GM04504 (cell line): ENCODE measurements around the gene EVC2.

Experiments used
- DNase-seq: peaks from one replicate; pipeline ENCODE4 v3.0.0-alpha.2; 2012; ENCODE audit warnings: low read depth

EVC2 gene

DNA sequence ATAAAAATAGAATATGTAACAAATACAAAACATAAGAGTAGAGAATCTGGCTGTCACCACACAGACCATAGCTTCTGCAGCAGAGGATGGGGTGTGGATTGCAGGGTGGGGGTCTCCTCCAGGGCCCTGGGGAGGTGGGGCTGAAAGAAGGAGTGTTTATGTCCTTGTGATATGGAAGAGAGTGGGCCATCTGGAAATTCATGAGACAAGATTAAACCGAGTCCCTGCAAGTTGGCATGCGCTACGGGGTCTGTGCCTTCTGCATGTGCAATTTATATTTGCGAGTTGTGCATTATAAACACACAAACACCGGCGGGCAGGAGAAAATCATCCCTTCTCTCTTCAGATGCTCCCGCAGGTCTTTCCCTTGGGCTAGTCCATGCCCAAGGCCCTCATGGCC lies 145.9 kb downstream of the EVC2 start:
- no peak for DNase-seq

DNA sequence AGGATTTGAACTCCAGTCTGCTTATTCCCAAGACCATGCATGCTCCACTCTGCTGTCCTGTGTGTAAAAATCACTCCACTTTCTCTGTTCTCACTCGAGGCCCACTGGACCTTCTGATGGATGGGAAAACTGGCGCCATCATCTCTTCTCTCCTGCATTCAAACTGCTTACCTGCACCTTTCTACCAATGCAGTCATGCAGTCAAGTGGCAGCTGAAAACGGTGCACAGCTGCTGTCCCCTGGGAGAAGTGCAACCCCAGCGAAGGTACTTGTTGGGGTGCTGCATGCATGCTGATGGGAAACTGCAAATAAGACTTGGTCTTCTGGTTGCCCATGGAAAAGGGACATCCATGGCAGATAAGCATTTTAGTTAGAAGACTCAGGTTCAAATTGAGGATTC lies 147.1 kb downstream of the EVC2 start:
- DNase-seq: no peak

DNA sequence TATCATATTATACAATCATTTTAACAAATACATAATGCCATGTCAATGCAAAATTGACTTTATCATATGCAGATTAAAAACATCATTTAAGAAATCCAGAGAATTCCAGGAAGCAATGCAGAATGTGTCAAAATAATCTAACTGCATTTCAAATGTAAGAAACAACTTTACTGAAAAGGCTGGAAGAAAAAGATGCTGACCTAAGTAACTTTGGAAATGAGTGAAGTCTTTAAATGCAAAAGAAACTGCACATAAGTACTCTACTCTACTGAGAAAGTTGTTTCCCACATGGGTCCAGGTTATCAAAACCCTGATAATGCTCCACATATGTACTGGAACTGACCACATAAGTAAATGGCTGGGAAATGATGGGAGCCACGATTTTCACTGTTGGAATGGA lies 149.9 kb downstream of the EVC2 start:
- no peak for DNase-seq

DNA sequence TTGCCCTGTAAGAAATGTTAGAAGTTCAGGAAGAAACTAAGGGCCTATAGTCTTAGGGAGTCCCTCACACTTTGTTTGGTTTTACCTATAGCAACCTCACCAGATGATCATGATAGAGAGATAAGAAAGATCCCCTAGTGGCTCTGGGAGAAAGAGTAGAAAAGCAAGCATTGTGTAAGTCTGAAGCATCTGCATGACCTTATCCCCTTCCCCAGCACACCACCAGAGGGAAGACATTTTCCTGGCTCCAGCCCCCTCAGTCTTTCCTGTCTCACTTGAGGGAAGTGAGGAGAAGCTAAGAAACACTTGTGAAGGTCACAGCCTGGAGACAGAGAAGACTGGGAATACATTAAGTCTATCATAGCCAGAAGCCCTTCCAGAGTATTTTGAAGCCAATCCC lies 154.0 kb downstream of the EVC2 start:
- DNase-seq: no peak

DNA sequence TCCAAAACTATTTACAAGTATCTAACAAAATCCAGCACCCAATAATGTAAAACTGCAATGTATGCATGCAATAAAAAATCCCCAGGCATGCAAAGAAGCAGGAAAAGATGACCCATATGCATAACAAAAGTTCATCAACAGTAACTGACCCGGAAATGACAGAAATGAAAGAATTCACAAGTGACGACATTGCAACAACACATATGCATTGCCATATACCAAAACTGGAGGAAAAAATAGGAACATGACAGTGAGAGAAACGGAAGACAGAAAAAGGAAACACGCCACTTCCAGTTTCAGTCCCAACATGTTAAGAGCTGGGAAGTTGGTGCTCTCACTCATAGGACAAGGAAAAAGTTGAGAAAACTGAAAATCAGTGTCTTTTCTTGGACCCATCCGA lies 154.6 kb downstream of the EVC2 start:
- no peak for DNase-seq

DNA sequence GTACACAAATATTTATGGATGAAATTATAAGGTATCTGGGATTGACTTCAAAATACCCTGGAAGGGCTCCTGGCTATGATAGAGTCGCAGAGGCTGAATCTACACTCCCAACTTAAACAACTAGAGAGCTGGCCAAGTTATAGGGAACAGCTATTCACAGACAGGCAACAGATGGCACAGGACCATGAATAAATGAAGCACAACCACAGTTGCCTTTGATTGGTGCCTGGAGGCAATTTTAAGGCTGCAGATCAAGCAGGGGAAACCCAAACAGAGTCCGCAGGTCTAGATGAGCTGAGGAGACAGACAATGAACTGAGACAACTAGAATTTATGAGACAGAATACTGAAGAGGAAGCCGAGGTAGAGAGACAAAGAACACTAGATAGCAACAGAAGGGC lies 155.9 kb downstream of the EVC2 start:
- DNase-seq: no peak

DNA sequence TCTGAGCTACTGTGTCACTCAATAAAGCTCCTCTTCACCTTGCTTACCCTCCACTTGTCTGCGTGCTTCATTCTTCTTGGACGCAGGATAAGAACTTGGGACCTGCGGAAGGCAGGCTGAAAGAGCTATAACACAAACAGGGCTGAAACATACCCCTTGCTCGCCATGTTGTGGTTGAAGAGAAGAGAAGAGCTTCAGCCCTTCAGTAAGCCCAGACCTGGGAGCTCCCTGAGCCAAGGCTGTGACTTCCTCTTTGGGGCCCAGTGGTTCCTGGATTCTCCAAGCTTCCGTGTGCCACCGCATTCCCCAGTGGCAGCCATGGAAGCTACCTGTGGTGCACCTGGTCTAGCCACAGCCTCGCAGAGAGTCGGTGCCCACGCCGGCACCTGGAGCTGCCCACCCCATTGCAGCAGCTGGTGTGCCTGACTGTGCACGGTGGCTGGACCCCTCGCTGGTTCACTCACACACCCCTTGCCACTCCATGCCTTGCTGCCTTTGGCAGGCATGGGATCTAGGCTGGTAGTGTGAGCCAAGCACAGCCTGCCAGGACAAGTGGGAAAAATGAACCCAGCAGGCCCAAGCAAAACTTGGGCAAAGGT lies 160.6 kb downstream of the EVC2 start:
- DNase-seq: no peak

DNA sequence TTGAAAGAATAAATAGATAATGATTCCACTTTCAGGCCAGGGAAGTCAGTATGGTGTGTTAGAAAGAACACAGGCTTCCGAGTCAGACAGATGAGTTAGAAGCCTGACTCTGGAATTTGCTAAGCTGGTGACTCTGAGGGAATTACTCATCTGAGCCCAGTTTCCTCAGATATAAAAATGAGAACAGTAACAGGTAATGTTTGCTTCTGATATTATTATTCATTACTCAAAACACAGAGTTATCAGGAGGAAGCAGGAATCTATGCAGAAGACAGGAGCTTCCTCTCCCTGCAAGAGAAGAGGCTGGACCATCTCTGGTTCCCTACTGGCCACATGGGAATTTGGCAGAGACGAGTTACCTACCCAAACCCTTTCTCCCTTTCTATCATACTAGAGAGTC lies 163.1 kb downstream of the EVC2 start:
- no peak for DNase-seq

DNA sequence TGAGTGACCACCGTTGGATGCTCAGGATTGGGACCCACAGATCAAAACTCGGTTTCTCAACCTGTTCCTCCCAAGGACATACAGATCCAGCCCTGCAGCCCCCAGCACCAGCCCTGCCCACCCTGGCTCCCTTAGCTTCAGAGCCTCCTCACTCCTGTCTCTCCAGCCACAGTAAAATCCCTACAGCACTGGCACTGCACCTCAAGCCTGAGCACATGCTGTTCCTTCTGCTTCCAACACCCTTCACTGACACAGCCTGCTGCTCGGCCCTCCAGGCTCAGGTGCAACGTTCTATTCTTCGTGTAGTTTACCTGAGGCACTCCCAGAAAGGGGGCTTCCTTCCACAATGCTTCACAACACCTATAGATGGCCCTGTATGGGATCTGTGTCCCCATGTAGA lies 163.6 kb downstream of the EVC2 start:
- DNase-seq: no peak

DNA sequence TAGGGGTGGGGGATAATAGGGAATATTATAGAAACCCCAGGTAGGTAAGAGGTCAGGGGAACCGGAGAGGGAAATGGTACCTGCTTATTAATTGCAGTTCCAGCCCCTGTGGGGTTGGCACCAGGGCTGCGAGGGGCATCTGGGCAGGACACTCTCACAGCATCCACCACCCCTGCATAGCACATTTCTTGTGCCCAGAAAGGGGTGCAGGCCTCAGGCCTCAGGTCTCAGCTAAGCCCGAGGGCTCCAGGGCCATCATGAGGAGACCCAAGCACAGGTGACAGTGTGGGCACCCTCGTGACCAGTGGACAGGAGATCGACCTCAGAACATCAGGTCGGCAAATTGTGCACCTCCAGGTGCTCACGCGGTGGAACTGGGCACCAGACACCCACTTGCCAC lies 164.7 kb downstream of the EVC2 start:
- no peak for DNase-seq

DNA sequence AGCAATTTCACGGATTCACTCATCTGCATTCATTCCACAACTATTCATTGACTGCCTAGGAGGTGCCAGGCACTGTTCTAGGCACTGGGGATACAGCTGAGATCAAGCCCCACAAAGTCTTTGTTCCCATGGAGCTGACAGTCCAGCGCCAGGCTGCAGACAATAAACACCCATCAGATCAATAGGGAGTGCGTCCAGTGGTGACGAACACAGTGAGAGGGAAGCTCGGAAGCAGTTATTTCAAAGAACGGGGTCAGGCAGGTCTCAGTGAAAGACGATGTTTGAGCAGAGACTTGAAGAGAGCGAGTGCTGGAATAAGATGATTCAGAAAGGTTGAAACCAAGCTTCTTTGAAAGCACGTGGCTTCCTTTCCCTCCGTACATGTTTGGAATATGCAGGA lies 167.2 kb downstream of the EVC2 start:
- no peak for DNase-seq

DNA sequence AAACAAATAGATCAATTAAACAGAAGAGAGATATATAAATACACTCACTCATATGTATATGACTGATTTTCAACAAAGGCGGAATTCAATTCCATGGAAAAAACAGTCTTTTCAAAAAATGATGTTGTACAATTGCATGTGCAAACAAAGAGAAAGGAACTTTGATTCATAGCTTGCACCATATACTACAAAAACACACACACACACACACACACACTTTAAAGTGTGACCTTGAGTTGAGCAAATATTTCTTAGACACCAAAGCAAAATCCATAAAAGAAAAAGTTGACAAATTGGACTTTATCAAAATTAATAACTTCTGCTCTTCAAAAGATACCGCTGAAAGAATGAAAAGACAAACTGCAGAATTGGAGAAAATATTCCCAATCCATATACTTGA lies 168.8 kb downstream of the EVC2 start:
- DNase-seq: no peak

DNA sequence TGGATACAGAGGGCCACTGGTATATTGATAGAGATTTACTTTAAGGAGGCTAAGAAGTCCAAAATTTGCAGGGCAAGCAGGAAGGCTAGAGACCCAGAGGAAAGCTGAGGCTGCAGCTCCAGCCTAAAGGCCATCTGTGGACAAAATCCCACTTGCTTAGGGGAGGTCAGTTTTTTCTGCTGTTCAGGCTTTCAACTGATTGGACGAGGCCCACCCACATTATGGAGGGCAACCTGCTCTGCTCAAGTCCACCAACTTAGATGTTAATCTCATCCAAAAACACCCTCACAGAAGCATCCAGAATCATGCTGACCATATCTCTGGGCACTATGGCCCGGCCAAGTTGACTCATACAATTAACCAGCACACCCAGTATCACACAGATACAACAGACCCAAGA lies 176.3 kb downstream of the EVC2 start:
- no peak for DNase-seq

DNA sequence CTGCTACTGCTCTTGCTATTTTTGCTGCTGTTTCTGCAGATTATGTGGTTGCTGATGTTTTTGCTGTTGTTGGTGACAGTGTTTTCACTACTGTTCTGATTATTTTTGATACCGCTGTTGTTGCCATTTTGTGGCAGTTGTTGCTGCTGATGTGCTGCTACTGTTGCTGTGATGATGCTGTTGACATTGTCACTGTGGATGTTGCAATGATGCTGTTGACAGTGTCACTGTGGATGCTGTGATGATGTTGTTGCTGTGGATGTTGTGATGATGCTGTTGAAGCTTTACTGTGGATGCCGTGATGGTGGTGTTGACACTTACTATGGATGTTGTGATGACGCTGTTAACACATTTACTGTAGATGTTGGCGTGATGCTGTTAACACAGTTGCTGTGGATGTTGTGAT lies 180.3 kb downstream of the EVC2 start:
- DNase-seq: no peak

DNA sequence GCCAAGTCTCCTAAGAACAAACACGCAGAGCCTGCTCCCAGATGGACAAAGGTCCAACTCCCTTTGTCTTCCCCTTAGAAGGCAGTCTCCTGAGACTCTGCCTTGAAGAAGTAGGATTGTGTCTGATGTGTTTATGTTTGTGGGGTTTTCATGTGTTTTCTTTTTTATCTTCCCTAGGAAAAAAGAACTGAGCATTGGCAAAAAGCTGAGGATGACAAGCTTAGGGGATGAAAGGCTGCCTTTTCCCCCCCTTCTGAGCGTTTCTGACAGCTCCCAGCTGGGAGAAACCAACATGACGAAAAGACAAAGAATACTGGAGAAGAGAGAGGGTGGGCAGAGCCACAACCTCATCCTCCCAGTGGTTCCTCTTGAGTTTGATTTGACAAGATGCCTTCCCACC lies 181.1 kb downstream of the EVC2 start:
- no peak for DNase-seq

DNA sequence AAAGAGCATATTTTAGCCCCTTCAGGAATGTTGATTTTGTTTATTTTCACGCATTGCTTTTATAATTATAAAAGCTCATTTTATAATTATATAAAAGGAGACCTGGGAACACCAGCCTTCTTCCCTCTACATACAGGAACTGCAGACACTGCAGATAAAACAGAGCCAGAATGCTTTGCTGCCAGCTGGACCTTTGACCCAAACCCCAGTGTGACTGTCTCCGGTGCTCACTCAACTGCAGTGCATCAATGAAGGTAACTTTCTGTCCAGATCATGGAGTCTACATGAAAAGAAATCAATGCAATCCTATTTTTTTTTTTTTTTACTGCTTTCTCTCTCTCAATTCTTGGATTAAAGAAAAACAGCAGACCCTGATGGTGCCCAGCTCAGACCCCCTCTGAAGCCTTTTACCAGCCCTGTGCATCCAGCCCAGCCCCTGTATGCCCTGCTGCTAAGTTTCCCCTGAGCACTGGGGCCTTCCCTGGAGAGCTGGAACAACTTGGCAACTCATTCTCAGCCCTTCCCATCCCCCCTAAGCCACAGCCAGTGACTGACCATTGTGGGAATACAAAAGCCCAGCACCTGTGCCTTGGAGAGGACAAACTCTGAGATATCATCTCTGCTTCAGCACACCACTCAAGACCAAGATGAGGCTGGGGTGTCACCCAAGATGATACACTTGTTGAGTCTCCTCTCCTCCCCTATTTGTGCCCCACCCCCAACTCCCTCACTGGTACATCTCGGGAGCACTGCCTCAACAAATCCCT lies 182.1 kb downstream of the EVC2 start:
- DNase-seq: no peak

DNA sequence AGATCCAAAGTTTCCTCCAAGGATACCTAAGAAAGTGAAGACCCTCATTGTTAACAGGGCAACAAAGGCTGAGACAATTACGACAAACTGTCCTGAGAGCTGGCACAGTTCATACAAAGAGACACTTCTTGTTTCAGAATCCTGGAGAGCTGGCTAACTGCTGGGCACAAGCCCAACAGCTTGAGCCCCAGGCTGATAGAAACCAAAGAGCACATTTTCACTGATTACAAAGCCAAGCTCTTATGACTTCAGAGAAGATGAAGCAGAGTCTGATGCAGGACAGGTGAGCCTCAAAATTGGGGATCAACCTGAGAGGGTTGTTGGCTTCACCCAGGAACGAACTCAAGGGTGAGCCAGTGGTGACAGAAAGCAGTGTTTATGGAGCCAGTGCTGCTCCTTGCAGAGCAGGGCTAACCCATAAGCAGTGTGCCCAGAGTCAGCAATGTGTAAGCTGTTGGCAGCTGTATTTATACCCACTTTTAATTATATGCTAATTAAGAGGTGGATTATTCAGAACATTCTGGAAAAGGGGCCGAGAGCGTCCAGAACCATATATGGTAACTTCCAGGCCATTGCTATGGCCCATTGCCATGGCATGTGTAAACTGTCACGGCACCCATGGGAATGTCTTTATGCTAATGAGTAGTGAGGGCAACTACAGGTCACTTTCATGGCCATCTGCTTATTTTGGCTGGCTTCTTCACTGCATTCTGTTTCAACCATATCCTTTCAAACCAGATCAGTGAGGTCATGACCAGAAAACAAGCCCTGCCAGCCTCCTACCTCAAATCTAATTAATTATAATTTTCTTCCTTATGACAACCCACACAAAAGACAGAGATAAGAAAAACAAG lies 183.7 kb downstream of the EVC2 start:
- DNase-seq: peak; percentile 70

DNA sequence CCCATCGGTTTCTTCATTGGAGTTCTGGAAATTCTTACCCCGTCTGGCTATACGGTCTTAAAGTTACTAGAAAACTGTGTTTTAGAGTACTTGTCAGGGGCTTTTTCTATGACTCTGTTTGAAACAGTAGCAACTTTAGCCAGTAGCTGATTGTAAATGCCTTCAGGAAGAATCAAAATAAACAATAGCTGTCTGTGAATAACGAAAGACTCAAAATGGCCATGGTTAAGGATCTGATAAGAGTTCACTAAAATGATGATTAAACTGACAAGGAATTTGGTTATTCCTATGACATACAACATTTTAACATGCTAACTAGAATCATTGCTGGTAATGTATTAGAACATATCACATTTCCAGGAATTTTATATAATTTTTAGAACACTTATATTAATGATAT lies 191.0 kb downstream of the EVC2 start:
- no peak for DNase-seq

DNA sequence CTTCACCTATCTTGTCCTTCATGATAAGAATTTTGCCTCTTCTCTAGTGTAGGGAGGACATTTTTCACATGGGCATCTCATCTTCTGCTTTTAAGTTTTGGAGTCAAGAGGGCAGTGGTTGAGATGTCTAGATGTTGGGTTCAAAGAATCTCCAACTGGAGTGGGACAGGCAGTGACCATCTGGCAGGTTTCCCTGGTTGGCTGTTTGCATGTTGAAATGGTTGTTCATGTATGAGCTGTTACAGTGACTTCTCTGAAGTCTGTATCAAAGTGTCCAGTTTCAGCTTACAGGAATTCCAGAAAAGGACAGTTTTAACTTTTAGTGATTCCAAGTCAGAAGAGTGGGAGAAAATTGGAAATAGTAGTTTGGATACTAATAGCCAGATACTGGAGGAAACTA lies 192.7 kb downstream of the EVC2 start:
- DNase-seq: no peak
